ENCODE results near the gene PCDHA1. TPM values are rescaled to one million over a fixed set of nuclear protein-coding genes. Genes with fewer than 3 reads are reported as not detected.
"Not testable (repeated sequence)": the region's sequence is repeated elsewhere in the genome, so short reads cannot be mapped to it uniquely, and the experiment has no call there.

The PCDHA1 gene
- total RNA-seq, 1 experiment from 2014 or later = not detected

GRCh38 chr5:140821375-140822280 is 35.7 kb downstream of the PCDHA1 start, which contains the start of gene PCDHA5:
Gene PCDHA5 (plus strand): TSS chr5:140821613.
- ATAC-seq (no peak), DNase-seq (ENCODE audit: low read depth, low spot score) (no peak)
- H3K9me3 ChIP-seq (ENCODE audit: control insufficient read depth, insufficient read depth, low read depth, low read length) = 0 out of 2 replicates have a peak, but pooled peaks cover 6% of the 10 kb centered on the region
- no peak for TF ChIP-seq TCF7L2 (IDR thresholded peaks at IDR 0.05; ENCODE audit: low read depth, low read length)
- TF ChIP-seq SIN3A (IDR thresholded peaks at IDR 0.05; ENCODE audit: borderline replicate concordance, insufficient read depth, low read depth, low read length) = no peak
- TF ChIP-seq, protein P1, sequence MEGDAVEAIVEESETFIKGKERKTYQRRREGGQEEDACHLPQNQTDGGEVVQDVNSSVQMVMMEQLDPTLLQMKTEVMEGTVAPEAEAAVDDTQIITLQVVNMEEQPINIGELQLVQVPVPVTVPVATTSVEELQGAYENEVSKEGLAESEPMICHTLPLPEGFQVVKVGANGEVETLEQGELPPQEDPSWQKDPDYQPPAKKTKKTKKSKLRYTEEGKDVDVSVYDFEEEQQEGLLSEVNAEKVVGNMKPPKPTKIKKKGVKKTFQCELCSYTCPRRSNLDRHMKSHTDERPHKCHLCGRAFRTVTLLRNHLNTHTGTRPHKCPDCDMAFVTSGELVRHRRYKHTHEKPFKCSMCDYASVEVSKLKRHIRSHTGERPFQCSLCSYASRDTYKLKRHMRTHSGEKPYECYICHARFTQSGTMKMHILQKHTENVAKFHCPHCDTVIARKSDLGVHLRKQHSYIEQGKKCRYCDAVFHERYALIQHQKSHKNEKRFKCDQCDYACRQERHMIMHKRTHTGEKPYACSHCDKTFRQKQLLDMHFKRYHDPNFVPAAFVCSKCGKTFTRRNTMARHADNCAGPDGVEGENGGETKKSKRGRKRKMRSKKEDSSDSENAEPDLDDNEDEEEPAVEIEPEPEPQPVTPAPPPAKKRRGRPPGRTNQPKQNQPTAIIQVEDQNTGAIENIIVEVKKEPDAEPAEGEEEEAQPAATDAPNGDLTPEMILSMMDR (IDR thresholded peaks at IDR 0.05) = peak; percentile 51
- no peak for TF ChIP-seq POLR2AphosphoS5 (IDR thresholded peaks at IDR 0.05; ENCODE audit: low read depth, low read length)
- H3K4me1 ChIP-seq (ENCODE audit: control insufficient read depth, insufficient read depth, low read length) = no peaks in the 10 kb centered on the region
- no peaks in the 10 kb centered on the region for H3K27me3 ChIP-seq (ENCODE audit: control insufficient read depth, insufficient read depth, low read length)
- ChIA-PET POLR2A (no interaction called here), CTCF (interaction anchor here (0.6 kb wide), 1 partner anchor 680 kb away, joined by 3 read pairs; no protein-coding TSS in a partner anchor)
- intact Hi-C loops (cut with micrococcal nuclease; ENCODE audit: unreplicated experiment) (no loop called here), in situ Hi-C loops (cut with HindIII; ENCODE audit: low pct_unique_long_range_greater_than_20kb, low sequenced_read_pairs) (no loop called here)
- BruUV-seq (replicated peaks) = no TSS peak
- no peak within 1 kb of the TSS for H3K27ac ChIP-seq (ENCODE audit: low read length)
- H3K36me3 ChIP-seq (ENCODE audit: control insufficient read depth, insufficient read depth, low read length) = no peaks in the 10 kb centered on the region
- no peak within 1 kb of the TSS for H3K4me3 ChIP-seq (ENCODE audit: low read depth in 2 of 2, low read length in 2 of 2)

DNA sequence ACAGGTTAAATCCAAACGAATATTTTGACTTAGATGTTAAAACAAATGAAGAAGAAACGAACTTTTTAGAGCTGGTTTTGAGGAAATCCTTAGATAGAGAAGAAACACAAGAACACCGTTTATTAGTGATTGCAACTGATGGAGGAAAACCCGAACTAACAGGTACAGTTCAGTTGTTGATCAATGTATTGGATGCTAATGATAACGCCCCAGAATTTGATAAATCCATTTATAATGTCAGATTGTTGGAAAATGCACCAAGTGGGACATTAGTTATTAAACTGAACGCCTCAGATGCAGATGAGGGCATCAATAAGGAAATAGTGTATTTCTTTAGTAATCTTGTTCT is 36.3 kb downstream of the PCDHA1 start:
- ATAC-seq (no peak), DNase-seq (ENCODE audit: low read depth, low spot score) (no peak)
- Histone ChIP-seq H3K4me1 (ENCODE audit: control insufficient read depth, insufficient read depth, low read length) (no peaks in the 10 kb centered on the region), H3K9me3 (ENCODE audit: control insufficient read depth, insufficient read depth, low read depth, low read length) (0 out of 2 replicates have a peak, but pooled peaks cover 6% of the 10 kb centered on the region), H3K4me3 (ENCODE audit: low read depth in 2 of 2, low read length in 2 of 2) (no peak overlapping the region), H3K27ac (ENCODE audit: low read length) (no peak overlapping the region), H3K27me3 (ENCODE audit: control insufficient read depth, insufficient read depth, low read length) (no peaks in the 10 kb centered on the region), H3K36me3 (ENCODE audit: control insufficient read depth, insufficient read depth, low read length) (no peaks in the 10 kb centered on the region)
- BruUV-seq (replicated peaks) = no TSS peak
- CTCF ChIA-PET = no interaction called here
- in situ Hi-C loops (cut with HindIII; ENCODE audit: low pct_unique_long_range_greater_than_20kb, low sequenced_read_pairs) = no loop called here
- POLR2A ChIA-PET = no interaction called here
- TF ChIP-seq, protein P2, sequence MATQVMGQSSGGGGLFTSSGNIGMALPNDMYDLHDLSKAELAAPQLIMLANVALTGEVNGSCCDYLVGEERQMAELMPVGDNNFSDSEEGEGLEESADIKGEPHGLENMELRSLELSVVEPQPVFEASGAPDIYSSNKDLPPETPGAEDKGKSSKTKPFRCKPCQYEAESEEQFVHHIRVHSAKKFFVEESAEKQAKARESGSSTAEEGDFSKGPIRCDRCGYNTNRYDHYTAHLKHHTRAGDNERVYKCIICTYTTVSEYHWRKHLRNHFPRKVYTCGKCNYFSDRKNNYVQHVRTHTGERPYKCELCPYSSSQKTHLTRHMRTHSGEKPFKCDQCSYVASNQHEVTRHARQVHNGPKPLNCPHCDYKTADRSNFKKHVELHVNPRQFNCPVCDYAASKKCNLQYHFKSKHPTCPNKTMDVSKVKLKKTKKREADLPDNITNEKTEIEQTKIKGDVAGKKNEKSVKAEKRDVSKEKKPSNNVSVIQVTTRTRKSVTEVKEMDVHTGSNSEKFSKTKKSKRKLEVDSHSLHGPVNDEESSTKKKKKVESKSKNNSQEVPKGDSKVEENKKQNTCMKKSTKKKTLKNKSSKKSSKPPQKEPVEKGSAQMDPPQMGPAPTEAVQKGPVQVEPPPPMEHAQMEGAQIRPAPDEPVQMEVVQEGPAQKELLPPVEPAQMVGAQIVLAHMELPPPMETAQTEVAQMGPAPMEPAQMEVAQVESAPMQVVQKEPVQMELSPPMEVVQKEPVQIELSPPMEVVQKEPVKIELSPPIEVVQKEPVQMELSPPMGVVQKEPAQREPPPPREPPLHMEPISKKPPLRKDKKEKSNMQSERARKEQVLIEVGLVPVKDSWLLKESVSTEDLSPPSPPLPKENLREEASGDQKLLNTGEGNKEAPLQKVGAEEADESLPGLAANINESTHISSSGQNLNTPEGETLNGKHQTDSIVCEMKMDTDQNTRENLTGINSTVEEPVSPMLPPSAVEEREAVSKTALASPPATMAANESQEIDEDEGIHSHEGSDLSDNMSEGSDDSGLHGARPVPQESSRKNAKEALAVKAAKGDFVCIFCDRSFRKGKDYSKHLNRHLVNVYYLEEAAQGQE (IDR thresholded peaks at IDR 0.05; ENCODE audit: insufficient read depth in 1 of 2, low read depth in 2 of 2, low read length in 1 of 2) = no peak
- TF ChIP-seq, protein P1 (IDR thresholded peaks at IDR 0.05) = peak; percentile 20; the same call in 1 of the 2 replicates
- intact Hi-C loops (cut with micrococcal nuclease; ENCODE audit: unreplicated experiment) = no loop called here

DNA sequence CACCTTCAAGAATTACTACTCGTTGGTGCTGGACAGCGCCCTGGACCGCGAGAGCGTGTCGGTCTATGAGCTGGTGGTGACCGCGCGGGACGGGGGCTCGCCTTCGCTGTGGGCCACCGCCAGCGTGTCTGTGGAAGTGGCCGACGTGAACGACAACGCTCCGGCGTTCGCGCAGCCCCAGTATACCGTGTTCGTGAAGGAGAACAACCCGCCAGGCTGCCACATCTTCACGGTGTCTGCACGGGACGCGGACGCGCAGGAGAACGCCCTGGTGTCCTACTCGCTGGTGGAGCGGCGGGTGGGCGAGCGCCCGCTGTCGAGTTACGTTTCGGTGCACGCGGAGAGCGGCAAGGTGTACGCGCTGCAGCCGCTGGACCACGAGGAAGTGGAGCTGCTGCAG is 37.0 kb downstream of the PCDHA1 start:
- intact Hi-C loops (cut with micrococcal nuclease; ENCODE audit: unreplicated experiment); ATAC-seq: not testable (repeated sequence)

More for the DNA sequence above, 37.0 kb downstream of the PCDHA1 start:
- BruUV-seq (replicated peaks); H3K4me1 ChIP-seq (ENCODE audit: control insufficient read depth, insufficient read depth, low read length); H3K27me3 ChIP-seq (ENCODE audit: control insufficient read depth, insufficient read depth, low read length); H3K9me3 ChIP-seq (ENCODE audit: control insufficient read depth, insufficient read depth, low read depth, low read length); CTCF ChIA-PET; in situ Hi-C loops (cut with HindIII; ENCODE audit: low pct_unique_long_range_greater_than_20kb, low sequenced_read_pairs); H3K36me3 ChIP-seq (ENCODE audit: control insufficient read depth, insufficient read depth, low read length); DNase-seq (ENCODE audit: low read depth, low spot score); H3K4me3 ChIP-seq (ENCODE audit: low read depth in 2 of 2, low read length in 2 of 2); POLR2A ChIA-PET; H3K27ac ChIP-seq (ENCODE audit: low read length): not testable (repeated sequence)
